Activated CD4-positive, alpha-beta T cell treated with anti-CD3 and anti-CD28 coated beads, Interleukin-2, amount 10 ng/mL, durations not matched to agents 24 days and 14 days (primary cell): ENCODE data around the gene PNPLA7. TPM values are rescaled to one million over a fixed set of nuclear protein-coding genes. Genes with fewer than 3 reads are reported as not detected.
"Not testable (repeated sequence)": the region's sequence is repeated elsewhere in the genome, so short reads cannot be mapped to it uniquely, and the experiment has no call there.

Source experiments
- DNase-seq: peaks from one replicate; pipeline ENCODE4 v3.0.0; 2022
- H3K27ac Mint-ChIP-seq: one replicate; pipeline ENCODE4 v1.8.0; 2022; ENCODE audit warnings: mild to moderate bottlenecking, mixed read lengths
- H3K27me3 Mint-ChIP-seq: one replicate; pipeline ENCODE4 v1.8.0; 2022; ENCODE audit warnings: mixed read lengths
- H3K36me3 Mint-ChIP-seq: one replicate; pipeline ENCODE4 v1.8.0; 2022; ENCODE audit warnings: low read depth, mild to moderate bottlenecking, mixed read lengths
- H3K4me1 Mint-ChIP-seq: one replicate; pipeline ENCODE4 v1.8.0; 2021; ENCODE audit warnings: mixed read lengths
- H3K4me3 Mint-ChIP-seq: one replicate; pipeline ENCODE4 v1.8.0; 2022; ENCODE audit warnings: mild to moderate bottlenecking, moderate library complexity, mixed read lengths
- H3K9me3 Mint-ChIP-seq: one replicate; pipeline ENCODE4 v1.8.0; 2021; ENCODE audit warnings: mixed read lengths
- intact Hi-C: fragments of 100-400 bp; cut with micrococcal nuclease; formaldehyde crosslinking; loops from one replicate; pipeline ENCODE4 v1.15.1; 2023
- total RNA-seq: library from RNA; stranded (reverse); gene quantifications from 2 replicates; pipeline ENCODE4 v1.2.3, GENCODE V29; 2022

Gene PNPLA7
- total RNA-seq, 1 donor from 2014 or later = 1.7 TPM

DNA sequence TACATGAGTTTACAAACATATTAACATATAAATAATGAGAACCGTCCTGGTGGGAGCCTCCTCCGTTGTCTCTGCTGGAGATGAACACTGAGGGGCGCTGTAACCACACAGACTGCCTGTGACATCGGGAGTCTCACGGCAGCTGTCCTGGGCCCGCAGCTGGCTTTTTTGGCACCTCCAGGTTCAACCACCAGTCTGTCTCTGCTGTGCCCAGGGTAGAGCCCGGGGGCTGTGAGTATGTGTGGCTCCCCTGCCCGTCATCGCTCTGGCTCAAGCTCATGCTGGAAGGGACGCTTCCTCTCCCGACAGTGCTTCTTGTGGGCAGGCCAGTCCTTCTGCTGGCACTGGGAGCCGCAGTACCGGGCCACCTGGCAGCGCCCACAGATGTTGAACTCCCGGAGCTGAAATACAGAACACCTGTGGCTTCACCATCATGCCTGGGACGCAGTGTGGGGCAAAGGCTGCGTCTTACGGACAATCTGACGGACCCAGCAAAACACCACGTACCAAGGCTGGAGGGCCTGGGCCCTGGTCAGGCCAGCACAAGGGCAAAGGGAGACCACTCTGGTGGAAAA, 32.2 kb upstream of the PNPLA7 start:
- intact Hi-C loops = no loop called here
- no peaks in the 10 kb centered on the region for H3K9me3 Mint-ChIP-seq
- peaks cover 21% of the 10 kb centered on the region for H3K36me3 Mint-ChIP-seq
- H3K27ac Mint-ChIP-seq = no peak overlapping the region
- H3K4me1 Mint-ChIP-seq = peaks cover 7% of the 10 kb centered on the region
- H3K27me3 Mint-ChIP-seq = no peaks in the 10 kb centered on the region
- no peak overlapping the region for H3K4me3 Mint-ChIP-seq
- DNase-seq = peak; percentile 67

DNA sequence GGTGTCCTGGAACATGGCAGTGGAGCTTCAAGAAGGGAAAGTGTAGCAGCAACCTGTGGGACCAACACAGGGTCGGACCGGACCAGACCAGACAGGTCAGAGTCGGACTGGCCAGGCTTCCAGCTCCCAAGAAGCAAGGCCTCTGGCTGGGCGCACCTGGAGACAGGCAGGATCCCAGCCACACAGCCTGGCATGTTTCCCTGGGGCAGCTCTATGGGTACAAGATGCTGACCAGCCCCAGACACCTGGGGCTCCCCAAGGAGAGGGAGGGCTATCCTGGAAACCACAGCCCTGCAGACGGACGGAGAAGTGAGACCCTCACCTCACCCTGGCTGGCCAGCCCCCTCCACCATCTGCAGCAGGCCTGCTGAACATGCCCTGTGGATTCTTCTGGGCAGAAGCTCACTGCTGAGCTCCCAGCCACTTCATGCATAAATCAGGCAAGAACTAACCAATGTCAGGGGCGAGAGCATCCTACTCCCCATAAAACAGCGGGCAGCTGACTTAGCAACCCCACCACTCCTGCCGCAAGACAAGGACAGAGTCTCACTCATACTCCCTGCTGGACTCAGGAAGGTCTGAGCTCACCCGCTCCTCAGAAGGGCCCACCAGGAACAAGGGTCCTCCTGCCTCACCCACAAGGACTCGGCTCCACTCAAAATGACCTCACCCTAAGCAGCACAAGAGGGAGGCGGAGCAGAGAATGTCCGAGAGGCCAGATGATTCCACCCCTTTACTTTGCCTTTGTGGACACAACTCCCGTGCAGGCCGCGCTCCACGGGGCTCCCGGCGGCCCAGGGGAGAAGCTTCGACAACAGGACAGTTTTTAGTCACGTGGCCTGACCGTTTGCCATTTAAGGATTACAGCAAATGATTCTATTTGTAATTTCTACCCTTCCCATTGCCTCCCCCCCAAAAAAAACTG, 31.4 kb upstream of the PNPLA7 start:
- Mint-ChIP-seq H3K4me3 (no peak overlapping the region), H3K27me3 (no peaks in the 10 kb centered on the region), H3K27ac (no peak overlapping the region), H3K36me3 (peaks cover 19% of the 10 kb centered on the region), H3K4me1 (peaks cover 12% of the 10 kb centered on the region), H3K9me3 (no peaks in the 10 kb centered on the region)
- intact Hi-C loops = no loop called here
- no peak for DNase-seq

DNA sequence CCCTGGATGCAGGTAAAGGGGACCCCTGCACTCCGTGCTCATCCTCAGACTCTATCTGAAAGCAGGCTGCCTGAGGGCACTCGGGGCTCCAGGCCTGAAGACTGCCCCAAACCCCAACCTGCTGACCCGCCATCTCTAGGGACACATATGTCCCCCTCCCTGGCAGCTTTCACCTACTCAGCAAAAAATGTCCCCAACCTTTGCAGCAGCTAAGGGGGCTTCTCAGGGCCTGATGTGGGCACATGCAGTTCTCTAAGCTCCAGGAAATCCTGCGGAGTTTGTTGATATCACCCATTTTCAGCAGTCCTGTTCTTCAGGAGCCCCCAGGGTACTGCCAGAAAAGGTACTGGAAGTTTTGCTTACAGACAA, 30.7 kb upstream of the PNPLA7 start:
- Mint-ChIP-seq H3K4me3 (no peak overlapping the region), H3K27ac (no peak overlapping the region), H3K4me1 (peaks cover 18% of the 10 kb centered on the region), H3K36me3 (peaks cover 18% of the 10 kb centered on the region), H3K9me3 (no peaks in the 10 kb centered on the region), H3K27me3 (no peaks in the 10 kb centered on the region)
- intact Hi-C loops = no loop called here
- DNase-seq = no peak

DNA sequence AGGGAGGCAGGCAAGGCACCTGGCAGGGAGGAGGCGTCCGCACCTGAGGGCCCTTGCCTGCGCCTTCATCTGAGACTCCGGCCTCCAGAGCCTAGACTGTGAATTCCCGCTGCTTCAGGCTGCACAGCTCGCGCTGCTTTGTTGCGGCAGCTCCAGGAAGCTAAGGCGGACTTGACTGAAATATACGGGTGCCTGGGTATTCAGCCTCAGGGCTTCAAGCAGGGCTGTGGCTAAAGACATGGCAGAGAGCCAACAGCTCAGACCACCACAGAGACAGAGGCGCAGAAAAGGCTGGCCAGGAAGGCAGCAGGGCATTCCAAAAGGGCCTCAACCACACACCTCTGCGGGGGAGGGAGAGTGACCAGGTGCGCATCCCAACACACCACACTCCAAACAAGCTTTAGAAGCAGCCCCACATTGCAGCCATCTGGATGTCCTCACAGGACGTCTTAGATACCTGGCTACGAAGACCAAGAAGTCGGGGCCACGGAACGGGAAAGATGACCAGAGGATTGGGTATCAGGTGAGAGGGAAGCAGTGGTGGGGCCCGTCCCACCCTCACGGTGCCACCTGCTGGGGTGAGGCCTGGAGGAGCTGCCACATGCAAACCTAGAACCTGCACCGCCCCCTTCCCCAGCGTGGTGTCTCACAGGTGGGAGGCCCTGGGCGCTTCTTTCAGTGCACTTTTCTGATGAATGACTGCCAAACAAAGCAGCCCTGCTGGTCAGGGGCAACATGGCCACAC, 30.2 kb upstream of the PNPLA7 start:
- no peak for DNase-seq
- Mint-ChIP-seq H3K9me3 (no peaks in the 10 kb centered on the region), H3K27me3 (no peaks in the 10 kb centered on the region), H3K27ac (no peak overlapping the region), H3K36me3 (peaks cover 23% of the 10 kb centered on the region), H3K4me3 (no peak overlapping the region), H3K4me1 (peaks cover 23% of the 10 kb centered on the region)
- intact Hi-C loops = no loop called here

DNA sequence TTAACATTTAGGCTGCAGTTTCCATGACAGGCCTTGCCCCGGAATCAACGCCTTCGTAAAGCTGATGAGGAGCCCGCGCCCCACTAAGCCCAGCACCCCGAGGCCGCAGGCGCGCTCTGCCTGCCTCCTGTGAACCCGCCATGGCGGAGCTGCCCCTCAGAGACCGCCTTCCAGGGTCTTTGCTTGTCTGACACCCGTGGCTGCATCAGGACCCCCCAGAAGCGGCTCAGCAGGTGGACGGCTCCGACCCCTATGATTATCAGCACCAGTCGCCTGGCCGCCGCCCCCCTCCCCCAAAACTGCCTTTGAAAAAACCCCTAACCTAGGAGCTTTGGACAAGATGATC, 29.0 kb upstream of the PNPLA7 start:
- H3K4me1 Mint-ChIP-seq = peaks cover 29% of the 10 kb centered on the region
- peak overlapping the region; percentile 88 for H3K4me3 Mint-ChIP-seq
- no peak for DNase-seq
- H3K27ac Mint-ChIP-seq = peak overlapping the region; percentile 66
- no peaks in the 10 kb centered on the region for H3K9me3 Mint-ChIP-seq
- peaks cover 33% of the 10 kb centered on the region for H3K36me3 Mint-ChIP-seq
- intact Hi-C loops = loop anchor here (2.0 kb wide), 2 partner anchors 28 to 40 kb away; partner anchors contain the start of genes EHMT1, MRPL41 and PNPLA7
- no peaks in the 10 kb centered on the region for H3K27me3 Mint-ChIP-seq

DNA sequence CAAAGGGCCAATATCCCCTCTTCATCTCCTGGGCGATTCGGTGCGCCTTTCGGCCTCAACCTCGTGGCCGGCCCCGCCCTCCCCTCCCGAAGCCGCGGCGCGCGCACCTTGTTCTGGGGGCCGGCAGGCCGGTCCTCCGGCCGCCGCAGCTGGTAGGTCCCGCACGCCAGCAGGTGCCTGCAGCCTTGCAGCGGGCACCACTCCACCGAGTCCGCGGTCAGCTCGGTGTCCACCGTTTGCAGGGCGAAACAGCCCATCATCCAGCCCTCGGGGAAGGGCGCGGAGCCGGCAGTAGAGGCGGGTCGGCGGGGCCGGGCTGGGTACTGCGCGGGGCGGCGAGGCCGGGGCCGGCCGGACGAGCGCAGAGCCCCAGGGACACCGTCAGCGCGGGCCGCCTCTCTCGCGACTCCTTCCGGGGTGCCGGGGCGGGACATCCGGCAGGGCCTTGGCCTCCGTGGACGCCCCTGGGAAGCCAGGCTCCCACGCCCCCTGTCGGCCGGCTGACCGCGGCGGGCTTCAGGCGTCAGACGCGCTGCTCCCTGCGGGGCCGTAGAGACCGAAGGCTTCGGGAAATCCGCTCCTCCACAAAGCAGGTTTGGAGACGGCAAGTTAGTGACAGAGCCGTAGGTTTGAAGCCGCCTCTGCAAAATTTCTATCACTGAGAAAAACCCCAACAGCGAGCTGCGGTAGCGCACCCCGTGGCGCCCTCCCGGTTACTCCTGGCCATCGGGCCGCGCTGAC, 28.5 kb upstream of the PNPLA7 start, which contains the start of gene DPH7:
TSS of gene DPH7 (minus strand) at position 408 of the 741 bp plus-strand sequence. CDS start at position 260, 148 bp downstream.
- H3K9me3 Mint-ChIP-seq = no peaks in the 10 kb centered on the region
- intact Hi-C loops = loop anchor here (2.0 kb wide), 2 partner anchors 28 to 40 kb away; partner anchors contain the start of genes EHMT1, MRPL41 and PNPLA7
- peak within 1 kb of the TSS; percentile 72 for H3K27ac Mint-ChIP-seq
- peak within 1 kb of the TSS; percentile 88 for H3K4me3 Mint-ChIP-seq
- no peaks in the 10 kb centered on the region for H3K27me3 Mint-ChIP-seq
- H3K36me3 Mint-ChIP-seq = peaks cover 37% of the 10 kb centered on the region
- H3K4me1 Mint-ChIP-seq = peaks cover 29% of the 10 kb centered on the region
- peak; percentile 99 for DNase-seq

DNA sequence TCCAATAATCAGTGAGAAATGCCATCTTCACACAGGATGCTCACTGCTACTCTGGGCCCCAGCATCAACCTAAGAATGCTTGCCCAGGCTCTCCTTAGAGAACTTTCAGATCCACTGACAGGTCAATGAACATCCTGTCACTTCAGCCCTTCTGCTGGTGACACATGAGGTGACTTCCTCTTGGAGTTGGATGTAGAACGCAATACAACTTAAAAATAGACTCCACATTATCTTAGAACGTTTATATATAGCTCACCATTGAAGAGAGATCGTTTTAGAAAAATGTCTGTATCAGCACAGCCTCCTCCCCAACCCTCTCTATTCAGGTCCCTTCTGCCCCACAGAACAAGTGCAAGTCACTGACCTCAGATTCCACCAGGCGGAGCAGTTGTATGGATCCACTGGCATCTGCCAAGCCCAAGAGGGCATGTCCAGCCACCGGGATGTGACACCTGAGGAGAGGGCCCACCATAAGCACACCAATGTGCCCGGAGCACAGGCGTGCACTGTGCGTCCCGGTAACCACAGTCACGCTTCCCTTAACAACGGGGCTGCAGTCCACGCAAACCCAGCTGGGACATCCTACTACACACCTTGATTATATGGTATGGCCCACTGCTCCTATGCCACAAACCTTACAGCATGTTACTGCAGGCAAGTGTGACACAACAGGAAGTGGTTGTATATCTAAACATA, 25.7 kb upstream of the PNPLA7 start:
- no peaks in the 10 kb centered on the region for H3K9me3 Mint-ChIP-seq
- H3K27ac Mint-ChIP-seq = peak overlapping the region; percentile 21
- no peaks in the 10 kb centered on the region for H3K27me3 Mint-ChIP-seq
- intact Hi-C loops = no loop called here
- H3K4me3 Mint-ChIP-seq = peak overlapping the region; percentile 50
- peaks cover 35% of the 10 kb centered on the region for H3K36me3 Mint-ChIP-seq
- peaks cover 29% of the 10 kb centered on the region for H3K4me1 Mint-ChIP-seq
- no peak for DNase-seq

DNA sequence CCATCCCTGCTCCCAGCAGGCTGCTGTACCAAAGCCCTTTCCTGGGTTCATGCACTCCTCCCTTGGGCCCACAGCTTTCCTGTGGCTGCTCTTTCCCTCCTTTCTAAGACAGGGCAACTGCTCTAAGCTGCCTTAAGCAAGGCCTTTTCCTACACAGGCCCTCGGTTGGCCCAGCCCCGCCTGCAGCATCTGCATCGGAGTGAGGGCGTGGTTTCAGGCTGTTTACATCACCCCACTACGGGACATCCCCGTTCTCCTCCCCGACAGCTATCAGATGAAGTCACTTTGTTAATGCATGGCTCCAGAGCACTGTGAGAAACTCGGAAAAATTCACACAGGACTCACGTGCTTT, 25.1 kb upstream of the PNPLA7 start:
- H3K9me3 Mint-ChIP-seq = no peaks in the 10 kb centered on the region
- H3K27me3 Mint-ChIP-seq = no peaks in the 10 kb centered on the region
- no peak overlapping the region for H3K4me3 Mint-ChIP-seq
- peaks cover 40% of the 10 kb centered on the region for H3K36me3 Mint-ChIP-seq
- intact Hi-C loops = no loop called here
- H3K27ac Mint-ChIP-seq = no peak overlapping the region
- DNase-seq = no peak
- peaks cover 34% of the 10 kb centered on the region for H3K4me1 Mint-ChIP-seq

DNA sequence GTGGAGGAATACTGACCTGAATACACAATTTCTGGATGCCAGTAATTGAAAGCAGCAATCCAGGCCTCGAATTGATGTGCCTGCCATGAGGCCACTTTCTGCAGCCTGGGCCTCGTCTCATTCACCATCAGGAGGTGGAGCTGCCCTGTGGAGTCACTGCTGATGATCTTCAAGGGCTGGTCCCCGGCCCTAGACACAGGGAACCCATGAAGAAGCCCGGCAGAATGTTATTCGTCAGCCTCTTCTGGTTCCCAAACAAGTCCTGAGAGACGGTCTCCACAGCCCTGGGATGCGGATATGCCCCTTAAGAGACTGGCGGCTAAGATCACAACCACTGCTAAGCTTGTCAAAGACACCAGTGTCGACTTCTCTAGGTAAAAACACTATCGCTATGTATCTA, 24.0 kb upstream of the PNPLA7 start:
- Mint-ChIP-seq H3K27me3 (no peaks in the 10 kb centered on the region), H3K9me3 (no peaks in the 10 kb centered on the region), H3K4me3 (no peak overlapping the region), H3K27ac (no peak overlapping the region), H3K4me1 (peaks cover 39% of the 10 kb centered on the region), H3K36me3 (peaks cover 46% of the 10 kb centered on the region)
- no peak for DNase-seq
- intact Hi-C loops = no loop called here

DNA sequence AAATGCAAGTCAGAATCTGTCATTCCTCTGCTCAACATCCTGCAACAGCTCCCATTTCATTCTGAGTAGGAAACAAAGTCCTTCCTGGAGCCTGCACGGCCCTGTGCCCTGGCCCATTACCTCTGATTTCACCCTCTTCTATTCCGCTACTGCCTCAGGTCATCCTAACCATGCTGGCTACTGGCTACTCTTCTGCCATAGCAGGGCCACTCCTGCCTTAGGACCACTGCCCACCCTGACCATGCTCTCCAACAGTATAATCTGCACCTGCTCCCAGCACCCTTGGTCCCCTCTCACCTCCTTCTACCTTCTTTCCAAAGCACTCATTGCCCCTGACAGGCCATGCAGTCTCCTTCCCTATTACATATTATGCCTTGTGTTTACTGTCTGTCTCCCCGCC, 20.4 kb upstream of the PNPLA7 start:
- no peak overlapping the region for H3K4me3 Mint-ChIP-seq
- DNase-seq = no peak
- H3K27ac Mint-ChIP-seq = peak overlapping the region; percentile 48
- no peaks in the 10 kb centered on the region for H3K9me3 Mint-ChIP-seq
- intact Hi-C loops = no loop called here
- no peaks in the 10 kb centered on the region for H3K27me3 Mint-ChIP-seq
- H3K4me1 Mint-ChIP-seq = peaks cover 20% of the 10 kb centered on the region
- H3K36me3 Mint-ChIP-seq = peaks cover 42% of the 10 kb centered on the region

DNA sequence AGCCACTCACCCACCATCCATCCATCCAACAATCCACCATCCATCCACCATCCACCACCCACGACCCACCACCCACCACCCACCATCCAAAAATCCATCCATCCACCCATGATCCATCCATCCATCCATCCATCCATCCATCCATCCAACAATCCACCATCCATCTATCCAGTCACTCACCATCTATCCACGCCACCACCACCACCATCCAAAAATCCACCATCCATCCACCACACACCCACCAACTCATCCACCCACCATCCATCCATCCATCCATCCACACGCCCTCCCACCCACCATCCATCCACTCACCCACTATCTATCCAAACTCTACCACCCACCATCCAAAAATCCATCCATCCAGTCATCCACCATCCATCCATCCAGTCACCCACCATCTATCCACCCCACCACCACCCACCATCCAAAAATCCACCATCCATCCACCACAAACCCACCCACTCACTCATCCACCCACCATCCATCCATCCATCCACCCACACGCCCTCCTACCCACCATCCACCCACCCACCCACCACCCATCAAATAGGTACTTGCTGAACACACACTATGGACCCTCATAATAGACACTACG, 19.5 kb upstream of the PNPLA7 start:
- intact Hi-C loops = no loop called here
- peaks cover 36% of the 10 kb centered on the region for H3K36me3 Mint-ChIP-seq
- no peaks in the 10 kb centered on the region for H3K27me3 Mint-ChIP-seq
- H3K4me1 Mint-ChIP-seq = peaks cover 13% of the 10 kb centered on the region
- H3K4me3 Mint-ChIP-seq = no peak overlapping the region
- no peak overlapping the region for H3K27ac Mint-ChIP-seq
- no peak for DNase-seq
- H3K9me3 Mint-ChIP-seq = no peaks in the 10 kb centered on the region

DNA sequence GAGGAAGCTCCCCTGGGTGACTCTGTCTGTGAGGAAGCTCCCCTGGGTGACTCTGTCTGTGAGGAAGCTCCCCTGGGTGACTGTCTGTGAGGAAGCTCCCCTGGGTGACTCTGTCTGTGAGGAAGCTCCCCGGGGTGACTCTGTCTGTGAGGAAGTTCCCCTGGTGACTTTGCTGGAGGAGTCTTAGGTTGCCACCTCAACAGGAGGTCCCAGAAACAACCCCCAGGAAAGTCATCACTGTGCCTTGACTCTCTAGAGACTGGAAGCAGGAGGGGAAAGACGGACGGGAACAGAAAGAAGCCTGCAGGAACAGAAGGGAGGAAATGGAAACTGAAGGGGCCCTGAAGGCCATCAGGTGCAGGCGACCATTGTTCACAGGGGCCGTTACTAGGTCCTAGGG, 18.2 kb upstream of the PNPLA7 start:
- H3K27ac Mint-ChIP-seq, intact Hi-C loops, H3K4me3 Mint-ChIP-seq, H3K9me3 Mint-ChIP-seq, H3K27me3 Mint-ChIP-seq, DNase-seq: not testable (repeated sequence)
- Mint-ChIP-seq H3K4me1 (peaks cover 13% of the 10 kb centered on the region), H3K36me3 (peaks cover 38% of the 10 kb centered on the region)
